OCI-LY7 (cell line): ENCODE measurements around the gene BTN1A1. TPM values are rescaled to one million over a fixed set of nuclear protein-coding genes. Genes with fewer than 3 reads are reported as not detected.

ENCODE experiments used
- BruUV-seq: library from RNA; stranded (reverse); fragments of 400-500 nt; replicated peaks from 2 replicates; lab custom pipeline; 2021; lab: Mats Ljungman, UMichigan
- CTCF ChIA-PET: fragments of 300-600 bp; sonication (Branson Sonifier 250); formaldehyde crosslinking; loops from one replicate; lab custom pipeline; 2022; ENCODE audit warnings: antibody characterized with exemption; ENCODE audit not compliant: unreplicated experiment; lab: Charles Lee
- POLR2A ChIA-PET: fragments of 300-600 bp; sonication (Branson Sonifier 250); formaldehyde crosslinking; loops from one replicate; lab custom pipeline; 2022; ENCODE audit warnings: antibody characterized with exemption; lab: Charles Lee
- DNase-seq: peaks from one replicate; pipeline ENCODE4 v3.0.0-alpha.2; 2015; ENCODE audit warnings: low spot score
- H2AFZ ChIP-seq: fragments of 200-600 bp; sonication (generic), shearing (Covaris generic); 2 replicates; pipeline ENCODE4 v1.6.1; 2014; ENCODE audit warnings: mild to moderate bottlenecking, antibody characterized with exemption, low read length, moderate library complexity
- H3K27ac ChIP-seq: fragments of 200-600 bp; sonication (generic); 2 replicates; pipeline ENCODE4 v1.5.1; 2014; ENCODE audit warnings: mixed run types, low read depth, mild to moderate bottlenecking, moderate library complexity, low read length, inconsistent platforms; ENCODE audit not compliant: poor library complexity, severe bottlenecking
- H3K36me3 ChIP-seq: fragments of 200-600 bp; sonication (generic); 2 replicates; pipeline ENCODE4 v1.6.1; 2014; ENCODE audit warnings: mild to moderate bottlenecking, antibody characterized with exemption, low read length, moderate library complexity, mixed read lengths; ENCODE audit not compliant: insufficient read depth
- H3K4me1 ChIP-seq: fragments of 200-600 bp; sonication (generic); 2 replicates; pipeline ENCODE4 v1.5.1; 2014; ENCODE audit warnings: mild to moderate bottlenecking, low read length; ENCODE audit not compliant: insufficient read depth, poor library complexity, severe bottlenecking
- H3K4me2 ChIP-seq: fragments of 200-600 bp; sonication (generic); 2 replicates; pipeline ENCODE4 v1.6.1; 2014; ENCODE audit warnings: mild to moderate bottlenecking, low read length
- H3K4me3 ChIP-seq: fragments of 200-600 bp; sonication (generic); 2 replicates; pipeline ENCODE4 v1.5.1; 2014; ENCODE audit warnings: mild to moderate bottlenecking, low read depth, low read length; ENCODE audit not compliant: poor library complexity, severe bottlenecking
- H3K79me2 ChIP-seq: fragments of 200-600 bp; sonication (generic); 2 replicates; pipeline ENCODE4 v1.6.1; 2016; ENCODE audit warnings: low read depth, mild to moderate bottlenecking, low read length, moderate library complexity, mixed read lengths; ENCODE audit not compliant: insufficient read depth
- H3K9me2 ChIP-seq: fragments of 200-600 bp; sonication (generic); 2 replicates; pipeline ENCODE4 v1.6.1; 2016; ENCODE audit warnings: mild to moderate bottlenecking, low read length, mixed read lengths; ENCODE audit not compliant: insufficient read depth
- H3K9me3 ChIP-seq: fragments of 200-600 bp; sonication (generic); 2 replicates; pipeline ENCODE4 v1.6.1; 2014; ENCODE audit warnings: mild to moderate bottlenecking, mixed run types, low read length, mixed read lengths
- H4K20me1 ChIP-seq: fragments of 200-600 bp; sonication (generic); 2 replicates; pipeline ENCODE4 v1.6.1; 2014; ENCODE audit warnings: mild to moderate bottlenecking, antibody characterized with exemption, low read length, moderate library complexity, mixed read lengths; ENCODE audit not compliant: insufficient read depth
- CTCF ChIP-seq: fragments of 200-600 bp; sonication (generic); conservative IDR thresholded peaks from 2 replicates; pipeline ENCODE4 v1.5.1; 2014; ENCODE audit warnings: mild to moderate bottlenecking, antibody characterized with exemption, low read length, moderate library complexity, mixed read lengths
- EZH2phosphoT487 ChIP-seq: fragments of 200-600 bp; sonication (generic); IDR thresholded peaks from 2 replicates; pipeline ENCODE4 v1.6.1; 2018; ENCODE audit warnings: low read depth, borderline replicate concordance, mild to moderate bottlenecking, mixed run types, antibody characterized with exemption, low read length, moderate library complexity, mixed read lengths
- intact Hi-C: fragments of 100-400 bp; cut with micrococcal nuclease; formaldehyde crosslinking; loops from one replicate; pipeline ENCODE4 v1.10.0; 2022; ENCODE audit not compliant: unreplicated experiment
- total RNA-seq, 2 experiments: library from RNA; depleted of rRNA in 1 of 2; stranded (reverse); fragments of >200 nt in 1 of 2; shearing (Covaris generic) in 1 of 2; gene quantifications; 2 replicates each; pipeline ENCODE4 v1.2.3, GENCODE V29; 2014 to 2022

Gene BTN1A1
- total RNA-seq, 2 experiments from 2014 or later, result 0.25 to 1.0 TPM

- H3K4me3 ChIP-seq, result no peak overlapping the region
- POLR2A ChIA-PET, result interaction anchor here (0.8 to 1.3 kb wide), 4 partner anchors 51 to 177 kb away, joined by 3 to 7 read pairs (median 3); partner anchors contain the start of gene HMGN4
- no peaks in the 10 kb centered on the region for H3K9me2 ChIP-seq
- no peaks in the 10 kb centered on the region for H4K20me1 ChIP-seq
- H3K36me3 ChIP-seq, result peaks cover 7% of the 10 kb centered on the region
- H3K9me3 ChIP-seq, result no peaks in the 10 kb centered on the region
- CTCF ChIA-PET, result no interaction called here
- peaks cover 28% of the 10 kb centered on the region for H3K4me1 ChIP-seq
- H3K4me2 ChIP-seq, result no peak overlapping the region
- H2AFZ ChIP-seq, result no peak overlapping the region
- no peak overlapping the region for H3K27ac ChIP-seq
- H3K79me2 ChIP-seq, result peaks cover 19% of the 10 kb centered on the region; the same call in 1 of the 2 replicates
- no peak for TF ChIP-seq CTCF
- TF ChIP-seq EZH2phosphoT487, result no peak
- DNase-seq, result no peak
- intact Hi-C loops, result no loop called here
- BruUV-seq, result no TSS peak
Measured at GRCh38 chr6:26454631-26455030, 45.5 kb upstream of the BTN1A1 start.

GRCh38 chr6:26455357-26455970 is 44.6 kb upstream of the BTN1A1 start:
- no peaks in the 10 kb centered on the region for H3K9me2 ChIP-seq
- H3K4me3 ChIP-seq, result no peak overlapping the region
- H3K4me2 ChIP-seq, result no peak overlapping the region
- peaks cover 36% of the 10 kb centered on the region for H3K4me1 ChIP-seq
- no TSS peak for BruUV-seq
- intact Hi-C loops, result no loop called here
- no peaks in the 10 kb centered on the region for H3K9me3 ChIP-seq
- H2AFZ ChIP-seq, result no peak overlapping the region
- POLR2A ChIA-PET, result interaction anchor here (0.7 to 1.3 kb wide), 4 partner anchors 9 to 18 kb away, joined by 3 to 6 read pairs (median 4); no protein-coding TSS in a partner anchor
- CTCF ChIA-PET, result interaction anchor here (1.0 kb wide), 1 partner anchor 114 kb away, joined by 4 read pairs; no protein-coding TSS in a partner anchor
- TF ChIP-seq CTCF (no peak), EZH2phosphoT487 (no peak)
- DNase-seq, result no peak
- H3K27ac ChIP-seq, result no peak overlapping the region
- H3K36me3 ChIP-seq, result peaks cover 15% of the 10 kb centered on the region
- H3K79me2 ChIP-seq, result peaks cover 28% of the 10 kb centered on the region; the same call in 1 of the 2 replicates
- H4K20me1 ChIP-seq, result no peaks in the 10 kb centered on the region

- CTCF ChIA-PET, result no interaction called here
- H4K20me1 ChIP-seq, result no peaks in the 10 kb centered on the region
- H3K9me3 ChIP-seq, result no peaks in the 10 kb centered on the region
- H3K36me3 ChIP-seq, result peaks cover 31% of the 10 kb centered on the region
- no peak for DNase-seq
- POLR2A ChIA-PET, result no interaction called here
- intact Hi-C loops, result no loop called here
- peak overlapping the region; percentile 73 for H3K4me2 ChIP-seq
- BruUV-seq, result no TSS peak
- H3K79me2 ChIP-seq, result peaks cover 40% of the 10 kb centered on the region; the same call in 1 of the 2 replicates
- H3K4me3 ChIP-seq, result peak overlapping the region; percentile 76
- peaks cover 47% of the 10 kb centered on the region for H3K4me1 ChIP-seq
- H2AFZ ChIP-seq, result peak overlapping the region; percentile 89
- no peak overlapping the region for H3K27ac ChIP-seq
- H3K9me2 ChIP-seq, result no peaks in the 10 kb centered on the region
- no peak for TF ChIP-seq EZH2phosphoT487
- TF ChIP-seq CTCF, result no peak
Measured at GRCh38 chr6:26457264-26457805, 42.8 kb upstream of the BTN1A1 start.
